ENCODE data around the gene HLA-DQB1.

DNA sequence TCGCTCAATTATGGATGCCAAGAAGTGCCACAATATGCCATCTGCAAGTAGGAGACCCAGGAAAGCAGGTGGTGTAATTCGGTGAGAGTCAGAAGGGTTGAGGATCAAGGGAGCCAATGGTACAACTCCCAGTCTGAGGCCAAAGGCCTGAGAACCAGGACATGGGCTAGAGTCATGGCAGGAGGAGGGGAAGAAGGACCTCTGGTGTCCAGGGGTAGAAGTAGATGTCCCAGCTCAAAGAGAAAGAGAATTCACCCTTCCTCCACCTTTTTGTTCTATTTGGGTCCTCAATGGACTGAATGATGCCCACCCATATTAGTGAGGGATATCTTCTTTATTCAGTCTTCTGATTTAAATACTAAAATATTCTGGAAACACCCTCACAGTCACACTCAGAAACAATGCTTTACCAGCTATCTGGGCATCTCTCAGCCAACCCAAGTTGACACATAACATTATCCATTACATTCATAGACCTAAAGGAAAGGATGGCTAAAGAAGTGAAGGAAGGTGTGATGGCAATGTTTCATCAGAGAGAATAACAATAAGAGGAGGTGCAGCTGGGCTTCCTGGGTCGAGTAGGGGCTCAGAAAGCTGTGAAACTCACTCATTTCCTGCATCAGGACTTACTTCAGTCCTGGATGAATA lies 50.4 kb downstream of the HLA-DQB1 start:
- TF ChIP-seq, protein P1, sequence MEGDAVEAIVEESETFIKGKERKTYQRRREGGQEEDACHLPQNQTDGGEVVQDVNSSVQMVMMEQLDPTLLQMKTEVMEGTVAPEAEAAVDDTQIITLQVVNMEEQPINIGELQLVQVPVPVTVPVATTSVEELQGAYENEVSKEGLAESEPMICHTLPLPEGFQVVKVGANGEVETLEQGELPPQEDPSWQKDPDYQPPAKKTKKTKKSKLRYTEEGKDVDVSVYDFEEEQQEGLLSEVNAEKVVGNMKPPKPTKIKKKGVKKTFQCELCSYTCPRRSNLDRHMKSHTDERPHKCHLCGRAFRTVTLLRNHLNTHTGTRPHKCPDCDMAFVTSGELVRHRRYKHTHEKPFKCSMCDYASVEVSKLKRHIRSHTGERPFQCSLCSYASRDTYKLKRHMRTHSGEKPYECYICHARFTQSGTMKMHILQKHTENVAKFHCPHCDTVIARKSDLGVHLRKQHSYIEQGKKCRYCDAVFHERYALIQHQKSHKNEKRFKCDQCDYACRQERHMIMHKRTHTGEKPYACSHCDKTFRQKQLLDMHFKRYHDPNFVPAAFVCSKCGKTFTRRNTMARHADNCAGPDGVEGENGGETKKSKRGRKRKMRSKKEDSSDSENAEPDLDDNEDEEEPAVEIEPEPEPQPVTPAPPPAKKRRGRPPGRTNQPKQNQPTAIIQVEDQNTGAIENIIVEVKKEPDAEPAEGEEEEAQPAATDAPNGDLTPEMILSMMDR (IDR thresholded peaks at IDR 0.05; ENCODE audit: borderline replicate concordance, extremely low read depth, low read length, poor library complexity, severe bottlenecking): no peak
- TF ChIP-seq EZH2 (IDR thresholded peaks at IDR 0.05; ENCODE audit: borderline replicate concordance, low read depth, low read length, severe bottlenecking): no peak

Data from DND-41 (cell line).